PC-9 (cell line): Measurements from ENCODE around the gene PIK3R4. TPM values are rescaled to one million over a fixed set of nuclear protein-coding genes. Genes with fewer than 3 reads are reported as not detected.

ENCODE experiments used
- Bru-seq: library from RNA; stranded (reverse); fragments of 400-500 nt; gene quantifications from one replicate; lab custom pipeline; 2021; lab: Mats Ljungman, UMichigan
- BruChase-seq, 2 experiments: library from RNA; stranded (reverse); fragments of 400-500 nt; gene quantifications; one replicate each; lab custom pipeline; 2021; lab: Mats Ljungman, UMichigan
- BruUV-seq: library from RNA; stranded (reverse); fragments of 400-500 nt; replicated peaks from 2 replicates; lab custom pipeline; 2021; lab: Mats Ljungman, UMichigan
- CTCF ChIA-PET: fragments of 300-600 bp; sonication (Branson Sonifier 250); formaldehyde crosslinking; loops from one replicate; lab custom pipeline; 2022; ENCODE audit warnings: antibody characterized with exemption; lab: Charles Lee
- POLR2A ChIA-PET: fragments of 300-600 bp; sonication (Branson Sonifier 250); formaldehyde crosslinking; loops from one replicate; lab custom pipeline; 2022; ENCODE audit warnings: antibody characterized with exemption; ENCODE audit not compliant: unreplicated experiment; lab: Charles Lee
- DNase-seq, 2 experiments: peaks; one replicate each; pipeline versions ENCODE4 v3.0.0 to v3.0.0-alpha.2; 2015 to 2022; ENCODE audit warnings: mixed read lengths in 1 of 2
- H2AFZ ChIP-seq: fragments of 200-600 bp; sonication (generic); 2 replicates; pipeline ENCODE4 v1.8.1; 2017; ENCODE audit warnings: antibody characterized with exemption
- H3F3A ChIP-seq: fragments of 200-600 bp; sonication (generic); 2 replicates; pipeline ENCODE4 v1.8.1; 2017; ENCODE audit warnings: antibody characterized with exemption, mild to moderate bottlenecking, low read depth; ENCODE audit not compliant: insufficient read depth
- H3K27ac ChIP-seq: fragments of 200-600 bp; sonication (generic); 2 replicates; pipeline ENCODE4 v1.6.1; 2016; ENCODE audit warnings: mixed run types
- H3K27me3 ChIP-seq: fragments of 200-600 bp; sonication (generic); 2 replicates; pipeline ENCODE4 v1.6.1; 2016; ENCODE audit warnings: low read depth, mixed run types; ENCODE audit not compliant: insufficient read depth
- H3K36me3 ChIP-seq: fragments of 200-600 bp; sonication (generic); 2 replicates; pipeline ENCODE4 v1.6.1; 2016; ENCODE audit warnings: low read depth, mixed run types
- H3K4me1 ChIP-seq: fragments of 200-600 bp; sonication (generic); replicated peaks from 2 replicates; pipeline ENCODE4 v1.6.1; 2016; ENCODE audit warnings: mixed run types; ENCODE audit not compliant: insufficient read depth
- H3K4me2 ChIP-seq: fragments of 200-600 bp; sonication (generic); 2 replicates; pipeline ENCODE4 v1.6.1; 2017; ENCODE audit warnings: mixed run types
- H3K4me3 ChIP-seq: fragments of 200-600 bp; sonication (generic); 2 replicates; pipeline ENCODE4 v1.6.1; 2016; ENCODE audit warnings: mixed run types
- H3K79me2 ChIP-seq: fragments of 200-600 bp; sonication (generic); 2 replicates; pipeline ENCODE4 v1.6.1; 2017; ENCODE audit warnings: low read depth, mixed run types
- H3K9me2 ChIP-seq: fragments of 200-600 bp; sonication (generic); 2 replicates; pipeline ENCODE4 v1.8.1; 2017; ENCODE audit warnings: mild to moderate bottlenecking; ENCODE audit not compliant: insufficient read depth
- H3K9me3 ChIP-seq: fragments of 200-600 bp; sonication (generic); 2 replicates; pipeline ENCODE4 v1.8.1; 2016; ENCODE audit warnings: low read depth; ENCODE audit not compliant: insufficient read depth
- H4K20me1 ChIP-seq: fragments of 200-600 bp; sonication (generic); 2 replicates; pipeline ENCODE4 v1.8.1; 2017; ENCODE audit not compliant: insufficient read depth
- EZH2 ChIP-seq: fragments of 200-600 bp; sonication (generic); IDR thresholded peaks from 2 replicates; pipeline ENCODE4 v1.8.0; 2017; ENCODE audit warnings: antibody characterized with exemption, low read depth
- intact Hi-C: fragments of 100-400 bp; cut with micrococcal nuclease; formaldehyde crosslinking; loops from one replicate; pipeline ENCODE4 v1.10.0; 2022; ENCODE audit not compliant: unreplicated experiment
- long read RNA-seq: library from polyadenylated mRNA; stranded (forward); transcript quantifications from one replicate; pipeline ENCODE4 v2.0.0, GENCODE V29; 2022
- total RNA-seq: library from RNA; stranded (reverse); gene quantifications from 2 replicates; pipeline ENCODE4 v1.2.3, GENCODE V29; 2021
- TF ChIP-seq, protein P1 (sequence below): fragments of 200-600 bp; sonication (generic); conservative IDR thresholded peaks from 2 replicates; pipeline ENCODE4 v1.6.1; 2017; ENCODE audit warnings: mixed run types, antibody characterized with exemption, mild to moderate bottlenecking, moderate library complexity

Gene PIK3R4
- 28.7 and 35.2 TPM in 2 replicates for total RNA-seq
- Bru-seq, nascent RNA = percentile 84 among the genes with signal in this experiment
- percentile 84 among the genes with signal in this experiment for BruChase-seq, experiment 1, labeled RNA remaining after a 2-hour chase
- percentile 86 among the genes with signal in this experiment for BruChase-seq, experiment 2, labeled RNA remaining after a 6-hour chase
- long read RNA-seq, full-length matches to known transcripts = 28 of 38 reads
- long read RNA-seq, partial matches to known transcripts = 6 of 38 reads
- long read RNA-seq, other reads (novel, unspliced or antisense) = 4 of 38 reads

DNA sequence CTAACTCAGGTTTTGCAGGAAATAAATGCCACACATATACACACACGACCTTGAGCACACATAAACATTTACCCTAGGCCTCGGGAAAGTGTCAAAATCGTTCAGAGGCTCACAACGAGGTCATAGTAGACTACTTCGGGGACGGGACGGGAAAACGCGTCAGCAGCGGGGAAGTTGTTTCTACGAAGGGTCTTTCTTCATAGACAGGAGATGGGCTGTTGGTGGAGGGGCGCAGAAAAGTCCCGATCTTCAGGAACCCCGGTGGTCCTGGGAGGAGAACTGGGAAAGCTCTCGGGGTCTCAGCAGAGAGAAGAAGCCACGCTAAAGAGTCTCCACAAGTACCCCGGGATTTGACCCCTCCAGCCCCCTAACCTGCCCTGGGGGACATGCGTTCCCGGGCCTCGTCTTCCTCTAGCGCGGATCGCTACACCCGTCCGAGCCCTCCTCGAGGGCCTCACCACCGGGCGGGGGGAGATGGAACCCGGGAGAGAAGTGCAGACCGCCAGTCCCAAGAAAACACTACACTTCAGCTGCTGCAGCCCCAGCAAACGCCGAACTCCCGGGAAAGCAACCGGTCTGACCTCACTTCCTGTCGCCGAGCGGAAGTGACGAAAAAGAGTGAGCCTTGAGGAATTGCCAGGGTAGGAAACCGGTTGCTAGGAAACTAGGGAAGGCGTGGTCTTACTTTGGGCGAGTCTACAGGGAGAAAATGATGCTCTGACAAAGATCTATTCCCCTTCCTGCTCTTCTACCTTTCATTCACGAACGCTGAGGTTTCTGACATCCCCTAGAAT, at the start of gene PIK3R4:
Gene PIK3R4, minus strand, starts transcription at position 584 of the 794 bp plus-strand sequence. CDS start 1,611 bp downstream, outside the sequence.
- POLR2A ChIA-PET = no interaction called here
- CTCF ChIA-PET = interaction anchor here (0.7 to 1.3 kb wide), 2 partner anchors 9 to 147 kb away, joined by 4 to 5 read pairs; no protein-coding TSS in a partner anchor
- TF ChIP-seq EZH2 = no peak
- TF ChIP-seq, protein P1, sequence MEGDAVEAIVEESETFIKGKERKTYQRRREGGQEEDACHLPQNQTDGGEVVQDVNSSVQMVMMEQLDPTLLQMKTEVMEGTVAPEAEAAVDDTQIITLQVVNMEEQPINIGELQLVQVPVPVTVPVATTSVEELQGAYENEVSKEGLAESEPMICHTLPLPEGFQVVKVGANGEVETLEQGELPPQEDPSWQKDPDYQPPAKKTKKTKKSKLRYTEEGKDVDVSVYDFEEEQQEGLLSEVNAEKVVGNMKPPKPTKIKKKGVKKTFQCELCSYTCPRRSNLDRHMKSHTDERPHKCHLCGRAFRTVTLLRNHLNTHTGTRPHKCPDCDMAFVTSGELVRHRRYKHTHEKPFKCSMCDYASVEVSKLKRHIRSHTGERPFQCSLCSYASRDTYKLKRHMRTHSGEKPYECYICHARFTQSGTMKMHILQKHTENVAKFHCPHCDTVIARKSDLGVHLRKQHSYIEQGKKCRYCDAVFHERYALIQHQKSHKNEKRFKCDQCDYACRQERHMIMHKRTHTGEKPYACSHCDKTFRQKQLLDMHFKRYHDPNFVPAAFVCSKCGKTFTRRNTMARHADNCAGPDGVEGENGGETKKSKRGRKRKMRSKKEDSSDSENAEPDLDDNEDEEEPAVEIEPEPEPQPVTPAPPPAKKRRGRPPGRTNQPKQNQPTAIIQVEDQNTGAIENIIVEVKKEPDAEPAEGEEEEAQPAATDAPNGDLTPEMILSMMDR = no peak
- peak within 1 kb of the TSS; percentile 91 for H3K4me3 ChIP-seq
- H4K20me1 ChIP-seq = 0 out of 2 replicates have a peak, but pooled peaks cover 4% of the 10 kb centered on the region
- TSS peak; percentile 60 for BruUV-seq
- peaks cover 21% of the 10 kb centered on the region for H3F3A ChIP-seq
- no peaks in the 10 kb centered on the region for H3K27me3 ChIP-seq
- intact Hi-C loops = loop anchor here (1.0 to 5.0 kb wide), 2 partner anchors 9 to 281 kb away; partner anchors contain the start of genes ASTE1 and NEK11
- peak within 1 kb of the TSS; percentile 99 for H3K4me2 ChIP-seq
- H2AFZ ChIP-seq = peak within 1 kb of the TSS; percentile 95
- peaks cover 9% of the 10 kb centered on the region; the same call in 1 of the 2 replicates for H3K4me1 ChIP-seq
- peaks cover 47% of the 10 kb centered on the region for H3K79me2 ChIP-seq
- no peaks in the 10 kb centered on the region for H3K9me2 ChIP-seq
- H3K9me3 ChIP-seq = no peaks in the 10 kb centered on the region
- peaks cover 11% of the 10 kb centered on the region; the same call in 1 of the 2 replicates for H3K36me3 ChIP-seq
- H3K27ac ChIP-seq = peak within 1 kb of the TSS; percentile 45
- DNase-seq = peak; percentile 93 to 94

DNA sequence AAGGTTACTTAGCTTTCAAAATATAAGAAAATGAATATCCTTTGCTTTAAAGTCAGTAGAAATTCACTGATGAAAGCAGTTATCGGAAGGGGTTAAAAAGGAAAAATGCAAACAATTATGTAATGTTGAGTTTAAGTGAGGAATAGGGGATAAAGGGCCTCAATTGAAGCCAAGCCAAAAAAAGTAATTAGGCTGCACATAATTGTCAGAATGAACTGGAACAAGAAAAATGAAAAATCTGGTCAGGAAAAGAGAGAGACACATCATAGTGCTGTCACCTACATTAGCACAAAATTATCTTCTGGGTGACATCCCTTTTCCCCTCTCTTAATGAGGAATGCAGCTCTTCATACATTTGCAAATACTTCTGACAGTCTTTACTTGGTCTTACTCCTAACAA, 48.8 kb upstream of the PIK3R4 start:
- ChIA-PET POLR2A (no interaction called here), CTCF (no interaction called here)
- H3K4me1 ChIP-seq = no peaks in the 10 kb centered on the region
- no peak overlapping the region for H3K4me3 ChIP-seq
- no peaks in the 10 kb centered on the region for H4K20me1 ChIP-seq
- H2AFZ ChIP-seq = no peak overlapping the region
- H3K9me2 ChIP-seq = no peaks in the 10 kb centered on the region; the same call in 1 of the 2 replicates
- no peaks in the 10 kb centered on the region for H3K27me3 ChIP-seq
- TF ChIP-seq, protein P1 = no peak
- TF ChIP-seq EZH2 = no peak
- H3K79me2 ChIP-seq = no peaks in the 10 kb centered on the region
- no peak overlapping the region for H3K4me2 ChIP-seq
- no peak for DNase-seq
- intact Hi-C loops = no loop called here
- no peaks in the 10 kb centered on the region for H3F3A ChIP-seq
- BruUV-seq = no TSS peak
- H3K9me3 ChIP-seq = no peaks in the 10 kb centered on the region
- H3K27ac ChIP-seq = no peak overlapping the region
- no peaks in the 10 kb centered on the region for H3K36me3 ChIP-seq

- ChIA-PET CTCF (no interaction called here), POLR2A (no interaction called here)
- no peaks in the 10 kb centered on the region for H3K27me3 ChIP-seq
- no peak for DNase-seq
- no peak overlapping the region for H3K4me3 ChIP-seq
- H4K20me1 ChIP-seq = no peaks in the 10 kb centered on the region
- no peaks in the 10 kb centered on the region for H3K79me2 ChIP-seq
- H3K9me2 ChIP-seq = no peaks in the 10 kb centered on the region
- TF ChIP-seq, protein P1 = no peak
- TF ChIP-seq EZH2 = no peak
- intact Hi-C loops = loop anchor here (5.0 kb wide), 1 partner anchor 60 kb away; no protein-coding TSS in a partner anchor
- no peaks in the 10 kb centered on the region for H3K4me1 ChIP-seq
- no peak overlapping the region for H2AFZ ChIP-seq
- no peaks in the 10 kb centered on the region for H3K36me3 ChIP-seq
- no TSS peak for BruUV-seq
- H3K4me2 ChIP-seq = no peak overlapping the region
- H3K9me3 ChIP-seq = no peaks in the 10 kb centered on the region
- no peak overlapping the region for H3K27ac ChIP-seq
- no peaks in the 10 kb centered on the region for H3F3A ChIP-seq
Measured at GRCh38 chr3:130792246-130792645, 45.6 kb upstream of the PIK3R4 start.
